Testis (tissue), 2 donors: ENCODE results near the gene SMIM28.

ENCODE experiments used
- CTCF ChIP-seq, 3 experiments: fragments of 450-650 bp in 2 of 3; fragments of 200-600 bp in 1 of 3; sonication (generic) in 1 of 3; IDR thresholded peaks; one replicate each; pipeline ENCODE4 v1.5.1; 2016 to 2019; ENCODE audit warnings: antibody characterized with exemption in 3 of 3, mild to moderate bottlenecking in 2 of 3, moderate library complexity in 1 of 3
- POLR2A ChIP-seq: fragments of 450-650 bp; IDR thresholded peaks from one replicate; pipeline ENCODE4 v1.6.1; 2017; ENCODE audit warnings: antibody characterized with exemption, mild to moderate bottlenecking, moderate library complexity

DNA sequence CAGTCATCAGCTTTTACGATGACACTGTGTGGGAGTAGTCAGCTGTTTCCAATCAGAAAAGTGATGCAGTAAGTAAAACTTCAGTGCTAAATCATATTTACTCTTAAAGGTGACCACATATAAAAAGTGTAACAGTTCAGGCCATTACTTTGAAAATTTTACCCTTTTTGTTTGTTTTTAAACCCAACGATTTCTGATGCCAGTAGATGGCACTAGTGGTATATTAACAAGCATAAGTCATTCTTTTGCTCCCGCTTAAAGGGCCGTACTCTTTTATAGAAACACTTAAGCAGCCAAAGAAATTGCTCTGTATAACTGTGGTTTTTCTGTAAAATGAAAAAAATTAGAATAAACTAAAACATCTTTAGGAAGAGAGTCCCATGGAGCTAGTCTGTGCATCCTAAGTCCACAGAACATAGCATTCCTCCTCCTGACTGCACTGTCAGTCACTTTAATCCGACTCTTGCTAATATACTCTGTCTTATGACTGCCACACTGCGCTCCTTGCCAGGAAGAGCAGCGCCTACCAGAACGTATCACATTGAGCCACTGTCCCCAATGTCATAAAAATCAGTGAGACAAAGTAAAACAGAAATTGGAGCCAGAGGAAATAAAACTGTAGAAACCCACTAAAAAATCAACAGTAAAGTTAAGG lies 51.4 kb downstream of the SMIM28 start:
- TF ChIP-seq CTCF (IDR thresholded peaks at IDR 0.05): peak in 2 of 3 experiments; percentile 23 to 50
- no peak for TF ChIP-seq POLR2A
